HEK293 (cell line): ENCODE data around the gene SMIM12.
A peak's percentile ranks its signal among the peaks of the same experiment; 100 is the strongest.

ENCODE experiments used
- CTCF ChIA-PET: fragments of 350-600 bp; formaldehyde crosslinking; extraction: SDS; loops from one replicate; lab custom pipeline; 2021; ENCODE audit warnings: antibody characterized with exemption; lab: Yijun Ruan, JAX
- POLR2A ChIA-PET: fragments of 300-600 bp; formaldehyde crosslinking; extraction: SDS; loops from one replicate; lab custom pipeline; 2020; ENCODE audit warnings: antibody characterized with exemption, inconsistent platforms; lab: Yijun Ruan, JAX
- H3K27ac ChIP-seq: fragments of 200-500 bp; sonication (Bioruptor generic); 2 replicates; pipeline ENCODE4 v1.5.1; 2014; ENCODE audit warnings: low read depth, low read length, control low read depth, inconsistent platforms; ENCODE audit errors: extremely low read depth
- H3K36me3 ChIP-seq, 2 experiments: fragments of 200-500 bp in 1 of 2; sonication (Bioruptor generic) in 1 of 2; 1 replicate in 1 of 2; 2 replicates in 1 of 2; pipeline ENCODE4 v1.5.1; 2014 to 2017; ENCODE audit warnings: inconsistent platforms in 2 of 2, low read length in 2 of 2; ENCODE audit not compliant: control insufficient read depth in 2 of 2, insufficient read depth in 1 of 2
- H3K4me1 ChIP-seq: fragments of 200-500 bp; sonication (Bioruptor generic); 2 replicates; pipeline ENCODE4 v1.5.1; 2014; ENCODE audit warnings: mild to moderate bottlenecking, low read length, inconsistent platforms; ENCODE audit not compliant: control insufficient read depth, insufficient read depth
- H3K4me3 ChIP-seq: 2 replicates; pipeline ENCODE4 v1.5.1; 2011; ENCODE audit warnings: low read depth, mild to moderate bottlenecking, control low read depth, low read length, moderate library complexity
- H3K9me3 ChIP-seq: fragments of 200-500 bp; sonication (Bioruptor generic); 2 replicates; pipeline ENCODE4 v1.5.1; 2014; ENCODE audit warnings: low read depth, low read length, inconsistent platforms; ENCODE audit not compliant: control insufficient read depth, insufficient read depth
- BCL11A ChIP-seq: fragments of 450-650 bp; formaldehyde crosslinking; IDR thresholded peaks from 2 replicates; pipeline ENCODE4 v1.5.1; 2016; ENCODE audit warnings: low read depth, missing biosample characterization, missing genetic modification characterization
- EGR2 ChIP-seq: fragments of 450-650 bp; formaldehyde crosslinking; IDR thresholded peaks from 2 replicates; pipeline ENCODE4 v1.5.1; 2016; ENCODE audit warnings: low read depth, missing biosample characterization, missing genetic modification characterization
- OSR2 ChIP-seq: fragments of 450-650 bp; formaldehyde crosslinking; IDR thresholded peaks from 2 replicates; pipeline ENCODE4 v1.5.1; 2016; ENCODE audit warnings: missing biosample characterization, missing genetic modification characterization
- ZFHX2 ChIP-seq: fragments of 450-650 bp; formaldehyde crosslinking; conservative IDR thresholded peaks from 2 replicates; pipeline ENCODE4 v1.5.1; 2016; ENCODE audit warnings: missing biosample characterization, missing genetic modification characterization
- ZNF175 ChIP-seq: fragments of 450-650 bp; formaldehyde crosslinking; IDR thresholded peaks from 2 replicates; pipeline ENCODE4 v1.5.1; 2016; ENCODE audit warnings: missing biosample characterization, missing genetic modification characterization
- ZNF426 ChIP-seq: fragments of 450-650 bp; formaldehyde crosslinking; IDR thresholded peaks from 2 replicates; pipeline ENCODE4 v1.5.1; 2017; ENCODE audit warnings: missing biosample characterization, missing genetic modification characterization, mild to moderate bottlenecking, inconsistent platforms, moderate library complexity
- ZNF549 ChIP-seq: fragments of 450-650 bp; IDR thresholded peaks from 2 replicates; pipeline ENCODE4 v1.5.1; 2018; ENCODE audit warnings: missing biosample characterization, missing genetic modification characterization, mild to moderate bottlenecking, inconsistent platforms, moderate library complexity
- ZNF660 ChIP-seq: fragments of 450-650 bp; IDR thresholded peaks from 2 replicates; pipeline ENCODE4 v1.5.1; 2018; ENCODE audit warnings: missing biosample characterization, mild to moderate bottlenecking, missing genetic modification characterization
- ZNF707 ChIP-seq: fragments of 450-650 bp; formaldehyde crosslinking; IDR thresholded peaks from 2 replicates; pipeline ENCODE4 v1.5.1; 2016; ENCODE audit warnings: missing biosample characterization, missing genetic modification characterization
- ZNF768 ChIP-seq: fragments of 450-650 bp; formaldehyde crosslinking; IDR thresholded peaks from 2 replicates; pipeline ENCODE4 v1.5.1; 2018; ENCODE audit warnings: missing biosample characterization, mild to moderate bottlenecking, missing genetic modification characterization
- ZSCAN30 ChIP-seq: fragments of 450-650 bp; IDR thresholded peaks from 2 replicates; pipeline ENCODE4 v1.5.1; 2018; ENCODE audit warnings: missing biosample characterization, mild to moderate bottlenecking, missing genetic modification characterization, moderate library complexity
- TF ChIP-seq, protein P1 (sequence below): IDR thresholded peaks from 2 replicates; pipeline ENCODE4 v1.6.1; 2011; ENCODE audit warnings: mild to moderate bottlenecking, low read depth, low read length, borderline replicate concordance
- TF ChIP-seq, protein P2 (sequence below): fragments of 450-650 bp; formaldehyde crosslinking; IDR thresholded peaks from 2 replicates; pipeline ENCODE4 v1.5.1; 2016; ENCODE audit warnings: missing biosample characterization, missing genetic modification characterization
- TF ChIP-seq, protein P3 (sequence below): fragments of 450-650 bp; formaldehyde crosslinking; IDR thresholded peaks from 2 replicates; pipeline ENCODE4 v1.5.1; 2016; ENCODE audit warnings: missing biosample characterization, missing genetic modification characterization, borderline replicate concordance
- TF ChIP-seq, protein P4 (sequence below): fragments of 450-650 bp; formaldehyde crosslinking; IDR thresholded peaks from 2 replicates; pipeline ENCODE4 v1.5.1; 2016; ENCODE audit warnings: missing biosample characterization, missing genetic modification characterization

The SMIM12 gene

GRCh38 chr1:34904236-34905097 lies 44.9 kb upstream of the SMIM12 start (continued):
- TF ChIP-seq OSR2 (tag by site-specific recombination) (no peak), ZNF549 (tag by site-specific recombination) (no peak), ZNF175 (tag by site-specific recombination) (no peak), ZNF707 (tag by site-specific recombination) (no peak)
- TF ChIP-seq, protein P1, sequence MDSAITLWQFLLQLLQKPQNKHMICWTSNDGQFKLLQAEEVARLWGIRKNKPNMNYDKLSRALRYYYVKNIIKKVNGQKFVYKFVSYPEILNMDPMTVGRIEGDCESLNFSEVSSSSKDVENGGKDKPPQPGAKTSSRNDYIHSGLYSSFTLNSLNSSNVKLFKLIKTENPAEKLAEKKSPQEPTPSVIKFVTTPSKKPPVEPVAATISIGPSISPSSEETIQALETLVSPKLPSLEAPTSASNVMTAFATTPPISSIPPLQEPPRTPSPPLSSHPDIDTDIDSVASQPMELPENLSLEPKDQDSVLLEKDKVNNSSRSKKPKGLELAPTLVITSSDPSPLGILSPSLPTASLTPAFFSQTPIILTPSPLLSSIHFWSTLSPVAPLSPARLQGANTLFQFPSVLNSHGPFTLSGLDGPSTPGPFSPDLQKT = no peak
- TF ChIP-seq, protein P2, sequence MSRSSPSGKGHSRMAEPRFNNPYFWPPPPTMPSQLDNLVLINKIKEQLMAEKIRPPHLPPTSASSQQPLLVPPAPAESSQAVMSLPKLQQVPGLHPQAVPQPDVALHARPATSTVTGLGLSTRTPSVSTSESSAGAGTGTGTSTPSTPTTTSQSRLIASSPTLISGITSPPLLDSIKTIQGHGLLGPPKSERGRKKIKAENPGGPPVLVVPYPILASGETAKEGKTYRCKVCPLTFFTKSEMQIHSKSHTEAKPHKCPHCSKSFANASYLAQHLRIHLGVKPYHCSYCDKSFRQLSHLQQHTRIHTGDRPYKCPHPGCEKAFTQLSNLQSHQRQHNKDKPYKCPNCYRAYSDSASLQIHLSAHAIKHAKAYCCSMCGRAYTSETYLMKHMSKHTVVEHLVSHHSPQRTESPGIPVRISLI = no peak
- TF ChIP-seq, protein P3, sequence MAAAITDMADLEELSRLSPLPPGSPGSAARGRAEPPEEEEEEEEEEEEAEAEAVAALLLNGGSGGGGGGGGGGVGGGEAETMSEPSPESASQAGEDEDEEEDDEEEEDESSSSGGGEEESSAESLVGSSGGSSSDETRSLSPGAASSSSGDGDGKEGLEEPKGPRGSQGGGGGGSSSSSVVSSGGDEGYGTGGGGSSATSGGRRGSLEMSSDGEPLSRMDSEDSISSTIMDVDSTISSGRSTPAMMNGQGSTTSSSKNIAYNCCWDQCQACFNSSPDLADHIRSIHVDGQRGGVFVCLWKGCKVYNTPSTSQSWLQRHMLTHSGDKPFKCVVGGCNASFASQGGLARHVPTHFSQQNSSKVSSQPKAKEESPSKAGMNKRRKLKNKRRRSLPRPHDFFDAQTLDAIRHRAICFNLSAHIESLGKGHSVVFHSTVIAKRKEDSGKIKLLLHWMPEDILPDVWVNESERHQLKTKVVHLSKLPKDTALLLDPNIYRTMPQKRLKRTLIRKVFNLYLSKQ (tag by site-specific recombination) = no peak
- TF ChIP-seq, all 188 proteins: peak for 0

GRCh38 chr1:34901919-34902318 lies 42.4 kb upstream of the SMIM12 start:
- no peaks in the 10 kb centered on the region for H3K36me3 ChIP-seq
- H3K9me3 ChIP-seq = no peaks in the 10 kb centered on the region
- H3K4me1 ChIP-seq = no peaks in the 10 kb centered on the region
- H3K27ac ChIP-seq = no peak overlapping the region
- TF ChIP-seq ZNF768 (tag by site-specific recombination) = no peak
- TF ChIP-seq, protein P4, sequence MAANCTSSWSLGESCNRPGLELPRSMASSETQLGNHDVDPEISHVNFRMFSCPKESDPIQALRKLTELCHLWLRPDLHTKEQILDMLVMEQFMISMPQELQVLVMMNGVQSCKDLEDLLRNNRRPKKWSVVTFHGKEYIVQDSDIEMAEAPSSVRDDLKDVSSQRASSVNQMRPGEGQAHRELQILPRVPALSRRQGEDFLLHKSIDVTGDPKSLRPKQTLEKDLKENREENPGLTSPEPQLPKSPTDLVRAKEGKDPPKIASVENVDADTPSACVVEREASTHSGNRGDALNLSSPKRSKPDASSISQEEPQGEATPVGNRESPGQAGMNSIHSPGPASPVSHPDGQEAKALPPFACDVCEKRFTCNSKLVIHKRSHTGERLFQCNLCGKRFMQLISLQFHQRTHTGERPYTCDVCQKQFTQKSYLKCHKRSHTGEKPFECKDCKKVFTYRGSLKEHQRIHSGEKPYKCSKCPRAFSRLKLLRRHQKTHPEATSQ (tag by site-specific recombination) = no peak
- TF ChIP-seq BCL11A (tag by site-specific recombination) = no peak
- 0 out of 2 replicates have a peak, but pooled peaks have one; percentile 19 for TF ChIP-seq EGR2
- ChIA-PET CTCF (no interaction called here), POLR2A (no interaction called here)
- no peak overlapping the region for H3K4me3 ChIP-seq

- H3K4me1 ChIP-seq = no peaks in the 10 kb centered on the region
- H3K36me3 ChIP-seq = no peaks in the 10 kb centered on the region
- ChIA-PET CTCF (interaction anchor here (0.6 kb wide), 1 partner anchor 34 kb away, joined by 6 read pairs; no protein-coding TSS in a partner anchor), POLR2A (interaction anchor here (0.6 kb wide), 1 partner anchor 82 kb away, joined by 7 read pairs; no protein-coding TSS in a partner anchor)
- TF ChIP-seq ZSCAN30 (no peak), ZFHX2 (tag by site-specific recombination) (peak; percentile 91), ZNF660 (tag by site-specific recombination) (no peak), EGR2 (peak; percentile 94), ZNF426 (tag by site-specific recombination) (no peak)
- no peaks in the 10 kb centered on the region for H3K9me3 ChIP-seq
- no peak overlapping the region for H3K4me3 ChIP-seq
- no peak overlapping the region for H3K27ac ChIP-seq
Observed at GRCh38 chr1:34900775-34901502, 41.4 kb upstream of the SMIM12 start.
